PC-3 (cell line): Measurements from ENCODE around the gene D2HGDH. TPM values are rescaled to one million over a fixed set of nuclear protein-coding genes. Genes with fewer than 3 reads are reported as not detected.
A peak's percentile ranks its signal among the peaks of the same experiment; 100 is the strongest.
"Not testable (repeated sequence)": the region's sequence is repeated elsewhere in the genome, so short reads cannot be mapped to it uniquely, and the experiment has no call there.

ENCODE experiments used
- ATAC-seq: fragments of 200-7000 bp; cut with Tn5 transposase; 2 replicates; pipeline ENCODE4 v1.9.1; 2020; ENCODE audit warnings: mild to moderate bottlenecking, moderate library complexity
- BruUV-seq: library from RNA; stranded (reverse); fragments of 400-500 nt; replicated peaks from 2 replicates; lab custom pipeline; 2021; lab: Mats Ljungman, UMichigan
- CTCF ChIA-PET: fragments of 300-600 bp; sonication (Branson Sonifier 250); formaldehyde crosslinking; loops from one replicate; lab custom pipeline; 2022; ENCODE audit warnings: antibody characterized with exemption; lab: Charles Lee
- POLR2A ChIA-PET: fragments of 300-600 bp; sonication (Branson Sonifier 250); formaldehyde crosslinking; loops from one replicate; lab custom pipeline; 2022; ENCODE audit warnings: antibody characterized with exemption; ENCODE audit not compliant: unreplicated experiment; lab: Charles Lee
- DNase-seq: peaks from one replicate; pipeline ENCODE4 v3.0.0-alpha.2; 2015
- H2AFZ ChIP-seq: fragments of 300-600 bp; sonication (generic); 2 replicates; pipeline ENCODE4 v1.6.0; 2016; ENCODE audit warnings: antibody characterized with exemption, low read length
- H3F3A ChIP-seq: fragments of 300-600 bp; sonication (generic); one replicate; pipeline ENCODE4 v1.6.0; 2017; ENCODE audit warnings: antibody characterized with exemption, low read length, control low read depth, mild to moderate bottlenecking; ENCODE audit not compliant: unreplicated experiment
- H3K27ac ChIP-seq: fragments of 300-600 bp; sonication (generic); 2 replicates; pipeline ENCODE4 v1.5.1; 2016; ENCODE audit warnings: mild to moderate bottlenecking, low read length
- H3K27me3 ChIP-seq: fragments of 300-600 bp; sonication (generic); 2 replicates; pipeline ENCODE4 v1.6.1; 2016; ENCODE audit warnings: low read length, mixed read lengths
- H3K36me3 ChIP-seq: fragments of 300-600 bp; sonication (generic); 2 replicates; pipeline ENCODE4 v1.6.1; 2016; ENCODE audit warnings: low read depth, mixed run types, low read length, mixed read lengths
- H3K4me1 ChIP-seq: fragments of 300-600 bp; sonication (generic); 2 replicates; pipeline ENCODE4 v1.5.1; 2016; ENCODE audit warnings: low read length; ENCODE audit not compliant: insufficient read depth
- H3K4me2 ChIP-seq: fragments of 300-600 bp; sonication (generic); 2 replicates; pipeline ENCODE4 v1.6.0; 2016; ENCODE audit warnings: low read length
- H3K4me3 ChIP-seq: fragments of 300-600 bp; sonication (generic); 2 replicates; pipeline ENCODE4 v1.5.1; 2016; ENCODE audit warnings: mild to moderate bottlenecking, low read length, mixed read lengths
- H3K79me2 ChIP-seq: fragments of 300-600 bp; sonication (generic); 2 replicates; pipeline ENCODE4 v1.6.1; 2017; ENCODE audit warnings: low read length, mixed read lengths
- H3K9ac ChIP-seq: fragments of 300-600 bp; sonication (generic); 2 replicates; pipeline ENCODE4 v1.6.0; 2016; ENCODE audit warnings: mild to moderate bottlenecking, low read length
- H3K9me2 ChIP-seq: fragments of 300-600 bp; sonication (generic); replicated peaks from 2 replicates; pipeline ENCODE4 v1.6.1; 2016; ENCODE audit warnings: mixed run types, low read length, mixed read lengths
- H3K9me3 ChIP-seq: fragments of 300-600 bp; sonication (generic); 2 replicates; pipeline ENCODE4 v1.6.1; 2016; ENCODE audit warnings: low read length, mixed read lengths
- H4K20me1 ChIP-seq: fragments of 300-600 bp; sonication (generic); 2 replicates; pipeline ENCODE4 v1.6.1; 2016; ENCODE audit warnings: low read length, mixed read lengths
- CTCF ChIP-seq: fragments of 300-600 bp; sonication (generic); conservative IDR thresholded peaks from 2 replicates; pipeline ENCODE4 v1.5.1; 2017; ENCODE audit warnings: antibody characterized with exemption, low read depth, mild to moderate bottlenecking, low read length
- EZH2 ChIP-seq: fragments of 300-600 bp; sonication (generic); IDR thresholded peaks from one replicate; pipeline ENCODE4 v1.6.1; 2017; ENCODE audit warnings: antibody characterized with exemption, mild to moderate bottlenecking, low read length; ENCODE audit not compliant: unreplicated experiment
- EZH2phosphoT487 ChIP-seq: fragments of 300-600 bp; sonication (generic); IDR thresholded peaks from 2 replicates; pipeline ENCODE4 v1.6.1; 2018; ENCODE audit warnings: mild to moderate bottlenecking, antibody characterized with exemption, low read length, borderline replicate concordance
- intact Hi-C: fragments of 100-400 bp; cut with micrococcal nuclease; formaldehyde crosslinking; loops from 2 replicates; pipeline ENCODE4 v1.9.0; 2023
- total RNA-seq: library from RNA; depleted of rRNA; stranded (reverse); fragments of >200 nt; gene quantifications from 2 replicates; pipeline ENCODE4 v1.2.3, GENCODE V29; 2014

Gene D2HGDH
- total RNA-seq, 1 experiment from 2014 or later: 28.5 TPM

- Histone ChIP-seq H3K27ac (no peak overlapping the region), H3K9me3 (no peaks in the 10 kb centered on the region), H3K4me3 (peak overlapping the region; percentile 54), H2AFZ (peak overlapping the region; percentile 55; the same call in 1 of the 2 replicates), H3F3A (no peaks in the 10 kb centered on the region), H3K27me3 (no peaks in the 10 kb centered on the region), H3K9ac (no peak overlapping the region), H3K79me2 (no peaks in the 10 kb centered on the region), H3K36me3 (no peaks in the 10 kb centered on the region), H3K4me1 (peaks cover 6% of the 10 kb centered on the region; the same call in 1 of the 2 replicates), H3K9me2 (no peaks in the 10 kb centered on the region), H3K4me2 (peak overlapping the region; percentile 69), H4K20me1 (no peaks in the 10 kb centered on the region)
- POLR2A ChIA-PET: no interaction called here
- peak; percentile 40 for ATAC-seq
- no TSS peak for BruUV-seq
- no peak for DNase-seq
- TF ChIP-seq EZH2phosphoT487 (no peak), CTCF (no peak), EZH2 (no peak)
- intact Hi-C loops: no loop called here
- CTCF ChIA-PET: no interaction called here
Measured at GRCh38 chr2:241803387-241804325, 69.2 kb downstream of the D2HGDH start.

GRCh38 chr2:241804326-241805229, 70.1 kb downstream of the D2HGDH start:
- H2AFZ ChIP-seq: peak overlapping the region; percentile 55
- peak overlapping the region; percentile 54 for H3K4me3 ChIP-seq
- ATAC-seq: peak; percentile 55
- DNase-seq: peak; percentile 21
- no peak overlapping the region for H3K9ac ChIP-seq
- CTCF ChIA-PET: no interaction called here
- peak overlapping the region; percentile 69 for H3K4me2 ChIP-seq
- H3K27me3 ChIP-seq: no peaks in the 10 kb centered on the region
- POLR2A ChIA-PET: no interaction called here
- TF ChIP-seq EZH2 (no peak), CTCF (no peak), EZH2phosphoT487 (no peak)
- intact Hi-C loops: no loop called here
- H3K36me3 ChIP-seq: no peaks in the 10 kb centered on the region
- H3K9me3 ChIP-seq: no peaks in the 10 kb centered on the region
- no peaks in the 10 kb centered on the region for H3F3A ChIP-seq
- peaks cover 6% of the 10 kb centered on the region; the same call in 1 of the 2 replicates for H3K4me1 ChIP-seq
- BruUV-seq: no TSS peak
- H3K79me2 ChIP-seq: no peaks in the 10 kb centered on the region
- H4K20me1 ChIP-seq: no peaks in the 10 kb centered on the region
- no peak overlapping the region for H3K27ac ChIP-seq
- H3K9me2 ChIP-seq: no peaks in the 10 kb centered on the region

GRCh38 chr2:241806217-241806616, 71.8 kb downstream of the D2HGDH start:
- H4K20me1 ChIP-seq, H3K4me1 ChIP-seq, H3K27me3 ChIP-seq, ATAC-seq, POLR2A ChIA-PET, H3K9ac ChIP-seq, H3K4me2 ChIP-seq, CTCF ChIA-PET, DNase-seq, H3K9me3 ChIP-seq, intact Hi-C loops, H3F3A ChIP-seq, H2AFZ ChIP-seq, H3K79me2 ChIP-seq, H3K9me2 ChIP-seq, BruUV-seq, H3K36me3 ChIP-seq, H3K27ac ChIP-seq, H3K4me3 ChIP-seq: not testable (repeated sequence)
